Measurements from ENCODE around the gene CCDC182. TPM values are rescaled to one million over a fixed set of nuclear protein-coding genes. Genes with fewer than 3 reads are reported as not detected.
A peak's percentile ranks its signal among the peaks of the same experiment; 100 is the strongest.

The CCDC182 gene
- polyA plus RNA-seq, 1 donor from 2014 or later = not detected

DNA sequence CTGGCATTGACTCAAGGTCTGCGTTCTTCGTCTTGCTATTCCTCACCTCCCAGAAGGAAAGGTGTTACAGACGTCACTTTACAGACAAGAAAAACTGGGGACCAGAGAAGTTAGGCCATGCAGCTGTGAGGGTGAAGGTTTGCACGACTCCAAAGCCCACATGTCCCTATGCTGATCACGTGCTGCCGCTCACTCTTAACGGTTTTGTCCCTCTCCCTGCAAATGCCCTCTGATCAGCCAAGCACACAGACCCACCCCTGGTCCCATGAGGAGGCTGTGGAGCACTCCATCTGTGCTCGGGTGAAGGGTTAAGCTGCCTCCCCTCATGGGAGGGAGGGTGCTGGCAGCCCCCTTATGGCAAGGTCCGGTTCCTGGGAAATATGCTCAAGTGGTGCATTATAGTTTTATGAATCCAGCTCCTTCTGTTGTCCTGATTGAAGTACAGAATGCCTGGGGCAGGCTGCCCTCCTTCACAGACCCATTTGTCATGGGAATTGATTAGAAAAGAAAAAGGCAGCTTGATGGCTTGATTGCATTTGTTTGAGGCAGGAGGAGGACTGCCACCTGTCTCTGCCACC is 18.8 kb downstream of the CCDC182 start:
- Mint-ChIP-seq H3K4me1 (peaks cover 0 to 9% (median 2%) of the 10 kb centered on the region in 3 donors), H3K9me3 (no peaks in the 10 kb centered on the region), H3K36me3 (no peaks in the 10 kb centered on the region), H3K27ac (no peak overlapping the region), H3K27me3 (no peaks in the 10 kb centered on the region), H3K4me3 (peak overlapping the region in 1 of 4 donors; percentile 78)

DNA sequence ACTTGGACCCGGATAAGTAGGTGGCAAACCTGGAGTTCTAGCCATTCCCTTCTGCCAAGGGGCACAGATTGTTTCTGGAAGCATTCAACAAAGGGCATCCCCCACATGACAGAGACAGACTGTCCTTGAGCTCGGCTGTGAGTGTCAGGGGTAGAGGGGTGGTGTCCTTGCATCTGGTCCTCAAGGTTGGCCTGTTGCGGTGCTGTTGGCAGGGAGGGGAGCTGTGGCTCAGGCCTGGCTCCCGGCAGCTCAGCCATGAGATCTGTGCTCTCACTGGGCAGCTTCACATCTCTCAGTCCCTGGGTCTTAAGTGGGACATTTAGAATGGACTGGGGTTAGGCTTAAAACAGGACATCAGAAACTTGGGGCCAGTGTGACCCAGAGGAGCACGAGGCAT is 20.4 kb downstream of the CCDC182 start:
- no peaks in the 10 kb centered on the region for H3K27me3 Mint-ChIP-seq
- H3K27ac Mint-ChIP-seq = no peak overlapping the region
- H3K36me3 Mint-ChIP-seq = no peaks in the 10 kb centered on the region
- no peaks in the 10 kb centered on the region for H3K9me3 Mint-ChIP-seq
- H3K4me3 Mint-ChIP-seq = no peak overlapping the region
- H3K4me1 Mint-ChIP-seq = peaks cover 0 to 6% (median 0%) of the 10 kb centered on the region in 3 donors

DNA sequence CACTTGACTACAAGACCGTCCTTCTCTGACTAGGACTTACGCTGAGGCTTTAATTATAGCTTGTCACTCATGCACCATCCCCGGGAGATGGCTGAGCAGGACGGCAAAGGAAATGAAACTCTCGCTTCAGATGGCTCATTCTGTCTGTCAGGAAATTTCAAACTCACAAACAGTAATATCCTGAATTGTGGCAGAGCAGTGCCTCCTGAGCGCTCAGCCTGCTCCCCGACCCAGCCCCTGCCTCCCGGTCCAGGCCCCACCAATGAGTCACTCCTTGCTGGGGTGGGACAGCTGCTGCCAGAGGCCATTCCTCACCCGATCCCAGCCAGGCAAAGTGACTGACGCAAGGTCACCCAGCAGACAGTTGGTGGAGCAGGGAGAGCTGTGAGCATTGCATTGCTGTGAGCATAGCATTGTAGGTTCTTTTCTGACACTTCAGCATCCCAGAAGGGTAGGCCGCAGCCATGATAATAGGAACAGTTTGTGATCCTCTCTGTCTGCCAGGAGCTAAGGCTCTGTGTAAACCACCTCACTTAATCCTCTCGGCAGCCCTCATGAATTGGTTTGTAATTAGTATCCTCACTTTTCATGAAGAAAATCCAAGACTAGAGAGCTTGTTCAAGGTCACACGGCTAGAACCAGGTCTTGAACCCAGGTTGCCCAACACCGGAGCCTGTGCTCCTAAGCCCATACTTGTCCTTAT is 20.9 kb downstream of the CCDC182 start:
- no peaks in the 10 kb centered on the region for H3K27me3 Mint-ChIP-seq
- H3K4me3 Mint-ChIP-seq = peak overlapping the region in 2 of 4 donors; percentile 17 to 79
- peaks cover 0 to 6% (median 0%) of the 10 kb centered on the region in 3 donors for H3K4me1 Mint-ChIP-seq
- peaks cover 0 to 2% (median 0%) of the 10 kb centered on the region in 3 donors for H3K9me3 Mint-ChIP-seq
- no peaks in the 10 kb centered on the region for H3K36me3 Mint-ChIP-seq
- H3K27ac Mint-ChIP-seq = no peak overlapping the region

GRCh38 chr17:57723427-57724025 is 21.6 kb downstream of the CCDC182 start:
- Mint-ChIP-seq H3K27ac (no peak overlapping the region), H3K4me1 (peaks cover 0 to 6% (median 0%) of the 10 kb centered on the region in 3 donors), H3K36me3 (no peaks in the 10 kb centered on the region), H3K9me3 (peaks cover 0 to 2% (median 0%) of the 10 kb centered on the region in 3 donors), H3K27me3 (no peaks in the 10 kb centered on the region), H3K4me3 (peak overlapping the region in 2 of 4 donors; percentile 17 to 79)

- Mint-ChIP-seq H3K4me1 (peaks cover 0 to 6% (median 0%) of the 10 kb centered on the region in 3 donors), H3K9me3 (peaks cover 0 to 2% (median 0%) of the 10 kb centered on the region in 3 donors), H3K4me3 (no peak overlapping the region), H3K27ac (no peak overlapping the region), H3K27me3 (no peaks in the 10 kb centered on the region), H3K36me3 (no peaks in the 10 kb centered on the region)
These were observed 22.4 kb downstream of the CCDC182 start for GRCh38 chr17:57722704-57723043.

- Mint-ChIP-seq H3K4me1 (peaks cover 0 to 6% (median 0%) of the 10 kb centered on the region in 3 donors), H3K9me3 (peaks cover 0 to 2% (median 0%) of the 10 kb centered on the region in 3 donors), H3K4me3 (no peak overlapping the region), H3K27me3 (peaks cover 4% of the 10 kb centered on the region), H3K27ac (no peak overlapping the region), H3K36me3 (no peaks in the 10 kb centered on the region)
These were observed 23.0 kb downstream of the CCDC182 start for GRCh38 chr17:57721967-57722703.

GRCh38 chr17:57720386-57721035 is 24.6 kb downstream of the CCDC182 start:
- H3K36me3 Mint-ChIP-seq = no peaks in the 10 kb centered on the region
- H3K4me3 Mint-ChIP-seq = no peak overlapping the region
- no peak overlapping the region for H3K27ac Mint-ChIP-seq
- peaks cover 0 to 2% (median 0%) of the 10 kb centered on the region in 3 donors for H3K9me3 Mint-ChIP-seq
- H3K27me3 Mint-ChIP-seq = peaks cover 17% of the 10 kb centered on the region
- H3K4me1 Mint-ChIP-seq = peaks cover 0 to 6% (median 0%) of the 10 kb centered on the region in 3 donors

- Mint-ChIP-seq H3K9me3 (peaks cover 0 to 2% (median 0%) of the 10 kb centered on the region in 3 donors), H3K27ac (no peak overlapping the region), H3K4me3 (no peak overlapping the region), H3K27me3 (peaks cover 18% of the 10 kb centered on the region), H3K4me1 (peaks cover 0 to 2% (median 0%) of the 10 kb centered on the region in 3 donors), H3K36me3 (no peaks in the 10 kb centered on the region)
These were observed 26.2 kb downstream of the CCDC182 start for GRCh38 chr17:57718878-57719277.

GRCh38 chr17:57715981-57716380 is 29.1 kb downstream of the CCDC182 start:
- Mint-ChIP-seq H3K9me3 (peaks cover 0 to 2% (median 0%) of the 10 kb centered on the region in 3 donors), H3K36me3 (no peaks in the 10 kb centered on the region), H3K27ac (no peak overlapping the region), H3K4me3 (peak overlapping the region in 1 of 4 donors; percentile 10), H3K27me3 (peaks cover 35% of the 10 kb centered on the region), H3K4me1 (no peaks in the 10 kb centered on the region)

- peaks cover 36% of the 10 kb centered on the region for H3K27me3 Mint-ChIP-seq
These were observed 30.4 kb downstream of the CCDC182 start for GRCh38 chr17:57714665-57715180.

GRCh38 chr17:57713140-57713539 is 32.0 kb downstream of the CCDC182 start:
- Mint-ChIP-seq H3K4me3 (no peak overlapping the region), H3K9me3 (peaks cover 0 to 5% (median 0%) of the 10 kb centered on the region in 3 donors), H3K4me1 (no peaks in the 10 kb centered on the region), H3K27me3 (peaks cover 36% of the 10 kb centered on the region), H3K27ac (no peak overlapping the region), H3K36me3 (no peaks in the 10 kb centered on the region)

More at GRCh38 chr17:57714665-57715180, 30.4 kb downstream of the CCDC182 start:
- Mint-ChIP-seq H3K9me3 (peaks cover 0 to 5% (median 2%) of the 10 kb centered on the region in 3 donors), H3K4me3 (no peak overlapping the region), H3K27ac (no peak overlapping the region), H3K4me1 (no peaks in the 10 kb centered on the region), H3K36me3 (no peaks in the 10 kb centered on the region)

- Mint-ChIP-seq H3K9me3 (peaks cover 0 to 5% (median 2%) of the 10 kb centered on the region in 3 donors), H3K27me3 (peaks cover 15% of the 10 kb centered on the region), H3K36me3 (peaks cover 3% of the 10 kb centered on the region), H3K4me1 (peaks cover 0 to 2% (median 1%) of the 10 kb centered on the region in 3 donors), H3K27ac (no peak overlapping the region), H3K4me3 (no peak overlapping the region)
These were observed 36.7 kb downstream of the CCDC182 start for GRCh38 chr17:57708410-57708809.

GRCh38 chr17:57707892-57708291 is 37.2 kb downstream of the CCDC182 start:
- H3K27ac Mint-ChIP-seq = peak overlapping the region in 1 of 3 donors; percentile 57
- peaks cover 12% of the 10 kb centered on the region for H3K27me3 Mint-ChIP-seq
- H3K4me1 Mint-ChIP-seq = peaks cover 0 to 2% (median 1%) of the 10 kb centered on the region in 3 donors
- H3K9me3 Mint-ChIP-seq = peaks cover 0 to 5% (median 2%) of the 10 kb centered on the region in 3 donors
- H3K36me3 Mint-ChIP-seq = peaks cover 3% of the 10 kb centered on the region
- no peak overlapping the region for H3K4me3 Mint-ChIP-seq

DNA sequence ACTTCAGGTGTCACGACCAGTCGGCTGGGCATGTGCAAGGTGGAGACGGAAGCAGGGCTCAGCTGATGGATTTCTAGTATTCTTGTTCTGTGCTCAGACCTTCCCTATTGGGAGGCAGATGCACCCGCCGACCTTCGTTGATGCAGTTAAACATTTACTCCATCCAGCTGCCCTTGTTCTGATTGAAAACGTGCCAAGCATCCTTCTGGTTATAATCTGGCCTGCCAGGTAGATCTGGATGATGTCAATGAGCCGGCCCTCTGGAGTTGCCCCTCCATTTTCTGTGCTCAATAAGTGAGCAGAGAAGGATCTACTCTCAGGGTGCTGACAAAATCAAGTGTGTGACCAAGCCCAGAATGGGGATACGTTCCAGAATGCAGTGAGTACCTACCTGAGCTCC is 38.3 kb downstream of the CCDC182 start:
- H3K27me3 Mint-ChIP-seq = peaks cover 9% of the 10 kb centered on the region
- no peak overlapping the region for H3K4me3 Mint-ChIP-seq
- peak overlapping the region in 1 of 3 donors; percentile 16 for H3K27ac Mint-ChIP-seq
- H3K36me3 Mint-ChIP-seq = peaks cover 3% of the 10 kb centered on the region
- H3K9me3 Mint-ChIP-seq = peaks cover 0 to 5% (median 2%) of the 10 kb centered on the region in 3 donors
- H3K4me1 Mint-ChIP-seq = peaks cover 0 to 2% (median 1%) of the 10 kb centered on the region in 3 donors
